NCI-H1417 treated with DMSO at 0.1 percent for 48 hours (cell line): ENCODE results near the gene NBEA.
A peak's percentile ranks its signal among the peaks of the same experiment; 100 is the strongest.
"Not testable (repeated sequence)": the region's sequence is repeated elsewhere in the genome, so short reads cannot be mapped to it uniquely, and the experiment has no call there.

ENCODE experiments used
- DNase-seq: peaks from one replicate; lab custom pipeline; 2025; lab: John Stamatoyannopoulos, UW

The NBEA gene

GRCh38 chr13:34941835-34942731, at the start of gene NBEA:
NBEA (plus strand) TSS chr13:34942270; CDS start chr13:34942821, 551 bp downstream.
- peak; percentile 29 for DNase-seq

GRCh38 chr13:34894756-34895155, 47.3 kb upstream of the NBEA start:
- no peak for DNase-seq

GRCh38 chr13:34897220-34897619, 44.9 kb upstream of the NBEA start:
- no peak for DNase-seq

- DNase-seq, result no peak
Measured at GRCh38 chr13:34899888-34900287, 42.2 kb upstream of the NBEA start.

GRCh38 chr13:34900288-34900739, 41.8 kb upstream of the NBEA start:
- DNase-seq, result no peak

GRCh38 chr13:34901572-34901971, 40.5 kb upstream of the NBEA start:
- no peak for DNase-seq

- DNase-seq, result no peak
Measured at GRCh38 chr13:34911159-34911558, 30.9 kb upstream of the NBEA start.

- DNase-seq, result no peak
Measured at GRCh38 chr13:34913040-34913439, 29.0 kb upstream of the NBEA start.

GRCh38 chr13:34914416-34914815, 27.7 kb upstream of the NBEA start:
- DNase-seq, result no peak

- DNase-seq, result no peak
Measured at GRCh38 chr13:34926508-34926907, 15.6 kb upstream of the NBEA start.

GRCh38 chr13:34928676-34929075, 13.4 kb upstream of the NBEA start:
- not testable (repeated sequence) for DNase-seq

- DNase-seq, result no peak
Measured at GRCh38 chr13:34931572-34931971, 10.5 kb upstream of the NBEA start.

- no peak for DNase-seq
Measured at GRCh38 chr13:34933349-34933748, 8.7 kb upstream of the NBEA start.

- DNase-seq, result no peak
Measured at GRCh38 chr13:34933786-34934185, 8.3 kb upstream of the NBEA start.

- no peak for DNase-seq
Measured at GRCh38 chr13:34935841-34936240, 6.2 kb upstream of the NBEA start.

GRCh38 chr13:34939771-34940170, 2.3 kb upstream of the NBEA start:
- no peak for DNase-seq

GRCh38 chr13:34941436-34941834, 635 bp upstream of the NBEA start:
- no peak for DNase-seq

GRCh38 chr13:34942732-34943435, 814 bp downstream of the NBEA start:
- no peak for DNase-seq

- no peak for DNase-seq
Measured at GRCh38 chr13:34943436-34944273, 1.6 kb downstream of the NBEA start.

- DNase-seq, result no peak
Measured at GRCh38 chr13:34944274-34944634, 2.2 kb downstream of the NBEA start.

- DNase-seq, result no peak
Measured at GRCh38 chr13:34944751-34945150, 2.7 kb downstream of the NBEA start.

- no peak for DNase-seq
Measured at GRCh38 chr13:34951528-34951927, 9.5 kb downstream of the NBEA start.
